ENCODE results near the gene AHSG. TPM values are rescaled to one million over a fixed set of nuclear protein-coding genes. Genes with fewer than 3 reads are reported as not detected.
A peak's percentile ranks its signal among the peaks of the same experiment; 100 is the strongest.

Gene AHSG
- total and polyA plus RNA-seq, 10 of the 15 experiments (the other 5 are each of a cell fraction or from before 2014, with no cell fraction given), result 0.06 to 0.90 (median 0.15) TPM; not detected in 7

DNA sequence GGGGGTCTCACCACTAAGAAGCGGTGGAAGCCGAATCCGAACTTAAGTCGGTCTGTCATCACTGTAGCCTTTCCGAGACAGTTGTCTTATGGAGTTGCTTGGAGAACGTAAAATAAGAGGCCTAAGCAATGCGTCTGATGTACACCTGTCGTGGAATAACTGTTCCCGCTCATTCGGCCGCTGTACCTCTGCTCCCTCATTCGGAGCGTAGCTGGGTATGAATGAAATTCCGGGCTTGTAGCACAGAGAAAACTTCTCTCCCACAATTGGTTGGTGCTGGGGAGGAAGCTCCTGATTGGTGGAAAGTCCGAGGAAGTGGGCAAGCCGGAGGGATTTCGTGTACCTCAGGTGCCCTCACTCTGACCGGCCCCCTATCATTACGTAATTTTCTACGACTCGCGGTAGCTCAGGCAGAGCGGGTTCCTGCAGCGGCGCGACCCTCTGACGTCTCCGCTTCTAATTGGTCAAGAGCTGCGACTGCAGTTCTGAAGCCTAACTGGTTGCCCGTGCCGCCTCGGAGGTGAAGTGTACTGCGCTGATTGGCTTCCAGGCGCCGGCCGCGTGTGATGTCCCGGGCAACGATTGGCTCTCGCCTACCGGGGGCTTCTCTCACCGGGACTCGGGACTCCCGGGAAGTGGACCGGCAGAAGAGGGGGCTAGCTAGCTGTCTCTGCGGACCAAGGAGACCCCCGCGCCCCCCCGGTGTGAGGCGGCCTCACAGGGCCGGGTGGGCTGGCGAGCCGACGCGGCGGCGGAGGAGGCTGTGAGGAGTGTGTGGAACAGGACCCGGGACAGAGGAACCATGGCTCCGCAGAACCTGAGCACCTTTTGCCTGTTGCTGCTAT is 42.5 kb upstream of the AHSG start, which contains the start of gene DNAJB11 (continued):
- peak; percentile 83 for TF ChIP-seq RELB (IDR thresholded peaks at IDR 0.05; ENCODE audit: low read depth)
- TF ChIP-seq POU2F2 (IDR thresholded peaks at IDR 0.05; ENCODE audit: borderline replicate concordance, low read depth, low read length), result peak; percentile 90
- no peak for TF ChIP-seq KLF5 (IDR thresholded peaks at IDR 0.05; ENCODE audit: partially characterized antibody)
- TF ChIP-seq, protein P1, sequence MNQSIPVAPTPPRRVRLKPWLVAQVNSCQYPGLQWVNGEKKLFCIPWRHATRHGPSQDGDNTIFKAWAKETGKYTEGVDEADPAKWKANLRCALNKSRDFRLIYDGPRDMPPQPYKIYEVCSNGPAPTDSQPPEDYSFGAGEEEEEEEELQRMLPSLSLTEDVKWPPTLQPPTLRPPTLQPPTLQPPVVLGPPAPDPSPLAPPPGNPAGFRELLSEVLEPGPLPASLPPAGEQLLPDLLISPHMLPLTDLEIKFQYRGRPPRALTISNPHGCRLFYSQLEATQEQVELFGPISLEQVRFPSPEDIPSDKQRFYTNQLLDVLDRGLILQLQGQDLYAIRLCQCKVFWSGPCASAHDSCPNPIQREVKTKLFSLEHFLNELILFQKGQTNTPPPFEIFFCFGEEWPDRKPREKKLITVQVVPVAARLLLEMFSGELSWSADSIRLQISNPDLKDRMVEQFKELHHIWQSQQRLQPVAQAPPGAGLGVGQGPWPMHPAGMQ (IDR thresholded peaks at IDR 0.05; ENCODE audit: borderline replicate concordance), result no peak
- no peak for TF ChIP-seq KAT2A (conservative IDR thresholded peaks at IDR 0.05; ENCODE audit: control insufficient read depth, low read depth, low read length)
- TF ChIP-seq ZBED1 (IDR thresholded peaks at IDR 0.05; ENCODE audit: borderline replicate concordance), result no peak; the same call in 1 of the 2 replicates
- peak; percentile 73; the same call in 1 of the 2 replicates for TF ChIP-seq MXI1 (IDR thresholded peaks at IDR 0.05; ENCODE audit: low read depth, low read length)
- TF ChIP-seq SIX5 (IDR thresholded peaks at IDR 0.05; ENCODE audit: low read depth, low read length, severe bottlenecking), result no peak
- TF ChIP-seq KDM1A (IDR thresholded peaks at IDR 0.05; ENCODE audit: borderline replicate concordance), result no peak
- TF ChIP-seq PAX8 (IDR thresholded peaks at IDR 0.05), result no peak
- no peak for TF ChIP-seq FOXM1 (IDR thresholded peaks at IDR 0.05; ENCODE audit: low read depth, low read length)
- no peak for TF ChIP-seq HDAC6 (IDR thresholded peaks at IDR 0.05; ENCODE audit: unreplicated experiment)
- no peak for TF ChIP-seq BCL3 (IDR thresholded peaks at IDR 0.05; ENCODE audit: borderline replicate concordance, insufficient read depth, low read depth, low read length, poor library complexity, severe bottlenecking)
- TF ChIP-seq, protein P2, sequence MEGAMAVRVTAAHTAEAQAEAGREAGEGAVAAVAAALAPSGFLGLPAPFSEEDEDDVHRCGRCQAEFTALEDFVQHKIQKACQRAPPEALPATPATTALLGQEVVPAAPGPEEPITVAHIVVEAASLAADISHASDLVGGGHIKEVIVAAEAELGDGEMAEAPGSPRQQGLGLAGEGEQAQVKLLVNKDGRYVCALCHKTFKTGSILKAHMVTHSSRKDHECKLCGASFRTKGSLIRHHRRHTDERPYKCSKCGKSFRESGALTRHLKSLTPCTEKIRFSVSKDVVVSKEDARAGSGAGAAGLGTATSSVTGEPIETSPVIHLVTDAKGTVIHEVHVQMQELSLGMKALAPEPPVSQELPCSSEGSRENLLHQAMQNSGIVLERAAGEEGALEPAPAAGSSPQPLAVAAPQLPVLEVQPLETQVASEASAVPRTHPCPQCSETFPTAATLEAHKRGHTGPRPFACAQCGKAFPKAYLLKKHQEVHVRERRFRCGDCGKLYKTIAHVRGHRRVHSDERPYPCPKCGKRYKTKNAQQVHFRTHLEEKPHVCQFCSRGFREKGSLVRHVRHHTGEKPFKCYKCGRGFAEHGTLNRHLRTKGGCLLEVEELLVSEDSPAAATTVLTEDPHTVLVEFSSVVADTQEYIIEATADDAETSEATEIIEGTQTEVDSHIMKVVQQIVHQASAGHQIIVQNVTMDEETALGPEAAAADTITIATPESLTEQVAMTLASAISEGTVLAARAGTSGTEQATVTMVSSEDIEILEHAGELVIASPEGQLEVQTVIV (IDR thresholded peaks at IDR 0.05; ENCODE audit: borderline replicate concordance, partially characterized antibody), result peak; percentile 54
- peak; percentile 78 for TF ChIP-seq CBFB (IDR thresholded peaks at IDR 0.05; ENCODE audit: low read depth)
- TF ChIP-seq, protein P3, sequence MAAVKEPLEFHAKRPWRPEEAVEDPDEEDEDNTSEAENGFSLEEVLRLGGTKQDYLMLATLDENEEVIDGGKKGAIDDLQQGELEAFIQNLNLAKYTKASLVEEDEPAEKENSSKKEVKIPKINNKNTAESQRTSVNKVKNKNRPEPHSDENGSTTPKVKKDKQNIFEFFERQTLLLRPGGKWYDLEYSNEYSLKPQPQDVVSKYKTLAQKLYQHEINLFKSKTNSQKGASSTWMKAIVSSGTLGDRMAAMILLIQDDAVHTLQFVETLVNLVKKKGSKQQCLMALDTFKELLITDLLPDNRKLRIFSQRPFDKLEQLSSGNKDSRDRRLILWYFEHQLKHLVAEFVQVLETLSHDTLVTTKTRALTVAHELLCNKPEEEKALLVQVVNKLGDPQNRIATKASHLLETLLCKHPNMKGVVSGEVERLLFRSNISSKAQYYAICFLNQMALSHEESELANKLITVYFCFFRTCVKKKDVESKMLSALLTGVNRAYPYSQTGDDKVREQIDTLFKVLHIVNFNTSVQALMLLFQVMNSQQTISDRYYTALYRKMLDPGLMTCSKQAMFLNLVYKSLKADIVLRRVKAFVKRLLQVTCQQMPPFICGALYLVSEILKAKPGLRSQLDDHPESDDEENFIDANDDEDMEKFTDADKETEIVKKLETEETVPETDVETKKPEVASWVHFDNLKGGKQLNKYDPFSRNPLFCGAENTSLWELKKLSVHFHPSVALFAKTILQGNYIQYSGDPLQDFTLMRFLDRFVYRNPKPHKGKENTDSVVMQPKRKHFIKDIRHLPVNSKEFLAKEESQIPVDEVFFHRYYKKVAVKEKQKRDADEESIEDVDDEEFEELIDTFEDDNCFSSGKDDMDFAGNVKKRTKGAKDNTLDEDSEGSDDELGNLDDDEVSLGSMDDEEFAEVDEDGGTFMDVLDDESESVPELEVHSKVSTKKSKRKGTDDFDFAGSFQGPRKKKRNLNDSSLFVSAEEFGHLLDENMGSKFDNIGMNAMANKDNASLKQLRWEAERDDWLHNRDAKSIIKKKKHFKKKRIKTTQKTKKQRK (IDR thresholded peaks at IDR 0.05; ENCODE audit: low read depth, low read length), result no peak
- no peak for TF ChIP-seq EED (IDR thresholded peaks at IDR 0.05; ENCODE audit: low read depth)
- no peak for TF ChIP-seq MTA2 (IDR thresholded peaks at IDR 0.05; ENCODE audit: low read depth)
- peak; percentile 93 for TF ChIP-seq RFX5 (IDR thresholded peaks at IDR 0.05; ENCODE audit: low read depth, low read length)
- TF ChIP-seq POLR2A (IDR thresholded peaks at IDR 0.05; ENCODE audit: low read depth, low read length), result peak; percentile 92
